ENCODE results near the gene ITGB1BP2.

DNA sequence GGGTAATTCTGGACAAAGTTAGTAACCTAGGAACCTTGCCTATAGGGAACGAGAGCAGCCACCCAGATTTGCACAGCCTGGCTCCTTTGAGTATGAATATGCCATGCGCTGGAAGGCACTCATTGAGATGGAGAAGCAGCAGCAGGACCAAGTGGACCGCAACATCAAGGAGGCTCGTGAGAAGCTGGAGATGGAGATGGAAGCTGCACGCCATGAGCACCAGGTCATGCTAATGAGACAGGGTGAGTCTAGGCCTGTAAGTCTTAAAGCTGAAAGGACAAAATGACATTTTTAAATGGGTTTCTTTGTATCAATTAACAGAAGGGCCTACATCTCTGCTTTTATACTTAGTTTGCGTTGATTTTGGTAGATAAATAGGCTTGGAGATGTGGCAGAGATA, 4.7 kb upstream of the ITGB1BP2 start:
- TF ChIP-seq BHLHE40 (IDR thresholded peaks at IDR 0.05; ENCODE audit: borderline replicate concordance) (no peak), TARDBP (IDR thresholded peaks at IDR 0.05) (no peak), CTBP1 (IDR thresholded peaks at IDR 0.05; ENCODE audit: borderline replicate concordance) (no peak), ARNT (IDR thresholded peaks at IDR 0.05) (no peak), SP1 (IDR thresholded peaks at IDR 0.05) (no peak), ZNF384 (IDR thresholded peaks at IDR 0.05) (no peak), FOXA1 (IDR thresholded peaks at IDR 0.05) (no peak), LEF1 (IDR thresholded peaks at IDR 0.05; ENCODE audit: borderline replicate concordance) (no peak), NFRKB (IDR thresholded peaks at IDR 0.05) (no peak)
